Activated naive CD8-positive, alpha-beta T cell (primary cell): ENCODE data around the gene PDE1A.

Experiments
- H3K27ac Mint-ChIP-seq: one replicate; pipeline ENCODE4 v1.8.0; 2021; ENCODE audit warnings: mixed read lengths
- H3K27me3 Mint-ChIP-seq: one replicate; pipeline ENCODE4 v1.8.0; 2021; ENCODE audit warnings: mixed read lengths
- H3K36me3 Mint-ChIP-seq: one replicate; pipeline ENCODE4 v1.8.0; 2021; ENCODE audit warnings: mixed read lengths
- H3K4me1 Mint-ChIP-seq: one replicate; pipeline ENCODE4 v1.8.0; 2021; ENCODE audit warnings: low read depth, mixed read lengths
- H3K4me3 Mint-ChIP-seq: one replicate; pipeline ENCODE4 v1.8.0; 2021; ENCODE audit warnings: mild to moderate bottlenecking, mixed read lengths
- H3K9me3 Mint-ChIP-seq: one replicate; pipeline ENCODE4 v1.8.0; 2021; ENCODE audit warnings: low read depth, mixed read lengths

The PDE1A gene

GRCh38 chr2:182097571-182098164 lies 329.2 kb downstream of the PDE1A start:
- no peaks in the 10 kb centered on the region for H3K36me3 Mint-ChIP-seq
- no peak overlapping the region for H3K27ac Mint-ChIP-seq
- H3K27me3 Mint-ChIP-seq, result no peaks in the 10 kb centered on the region

GRCh38 chr2:182090486-182090885 lies 336.4 kb downstream of the PDE1A start:
- peaks cover 1% of the 10 kb centered on the region for H3K27me3 Mint-ChIP-seq

More at GRCh38 chr2:182097571-182098164, 329.2 kb downstream of the PDE1A start:
- no peaks in the 10 kb centered on the region for H3K4me1 Mint-ChIP-seq
- peaks cover 5% of the 10 kb centered on the region for H3K9me3 Mint-ChIP-seq
- no peak overlapping the region for H3K4me3 Mint-ChIP-seq

More at GRCh38 chr2:182090486-182090885, 336.4 kb downstream of the PDE1A start:
- Mint-ChIP-seq H3K9me3 (peaks cover 5% of the 10 kb centered on the region), H3K36me3 (no peaks in the 10 kb centered on the region), H3K4me1 (no peaks in the 10 kb centered on the region), H3K4me3 (no peak overlapping the region), H3K27ac (no peak overlapping the region)
